Measurements from ENCODE around the gene H3-3A.

DNA sequence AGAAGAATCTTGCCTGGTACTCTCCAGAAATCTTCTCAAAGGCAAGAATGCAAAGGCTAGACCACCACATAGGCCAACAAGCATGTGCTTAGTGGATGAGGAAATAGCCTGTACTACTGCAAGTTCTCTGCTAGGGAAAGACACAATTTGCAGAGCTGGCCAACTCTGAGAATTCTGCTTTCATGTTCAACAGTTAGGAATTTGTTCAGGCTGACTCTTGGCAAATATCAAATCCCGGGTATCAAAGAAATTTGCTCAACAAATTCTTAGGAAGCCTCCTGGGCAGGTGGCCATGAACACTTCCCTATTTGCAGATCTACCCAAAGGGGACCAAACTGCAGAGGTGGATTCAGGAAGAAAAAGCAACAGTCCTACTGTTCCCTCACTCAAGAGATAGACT is 15.0 kb upstream of the H3-3A start:
- TF ChIP-seq, protein P1, sequence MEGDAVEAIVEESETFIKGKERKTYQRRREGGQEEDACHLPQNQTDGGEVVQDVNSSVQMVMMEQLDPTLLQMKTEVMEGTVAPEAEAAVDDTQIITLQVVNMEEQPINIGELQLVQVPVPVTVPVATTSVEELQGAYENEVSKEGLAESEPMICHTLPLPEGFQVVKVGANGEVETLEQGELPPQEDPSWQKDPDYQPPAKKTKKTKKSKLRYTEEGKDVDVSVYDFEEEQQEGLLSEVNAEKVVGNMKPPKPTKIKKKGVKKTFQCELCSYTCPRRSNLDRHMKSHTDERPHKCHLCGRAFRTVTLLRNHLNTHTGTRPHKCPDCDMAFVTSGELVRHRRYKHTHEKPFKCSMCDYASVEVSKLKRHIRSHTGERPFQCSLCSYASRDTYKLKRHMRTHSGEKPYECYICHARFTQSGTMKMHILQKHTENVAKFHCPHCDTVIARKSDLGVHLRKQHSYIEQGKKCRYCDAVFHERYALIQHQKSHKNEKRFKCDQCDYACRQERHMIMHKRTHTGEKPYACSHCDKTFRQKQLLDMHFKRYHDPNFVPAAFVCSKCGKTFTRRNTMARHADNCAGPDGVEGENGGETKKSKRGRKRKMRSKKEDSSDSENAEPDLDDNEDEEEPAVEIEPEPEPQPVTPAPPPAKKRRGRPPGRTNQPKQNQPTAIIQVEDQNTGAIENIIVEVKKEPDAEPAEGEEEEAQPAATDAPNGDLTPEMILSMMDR (IDR thresholded peaks at IDR 0.05; ENCODE audit: low read depth, low read length, missing input control) = no peak
- TF ChIP-seq, protein P2, sequence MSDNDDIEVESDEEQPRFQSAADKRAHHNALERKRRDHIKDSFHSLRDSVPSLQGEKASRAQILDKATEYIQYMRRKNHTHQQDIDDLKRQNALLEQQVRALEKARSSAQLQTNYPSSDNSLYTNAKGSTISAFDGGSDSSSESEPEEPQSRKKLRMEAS (IDR thresholded peaks at IDR 0.05) = no peak
- no peak for TF ChIP-seq TAF1 (conservative IDR thresholded peaks at IDR 0.05)
- no peak for TF ChIP-seq SP1 (IDR thresholded peaks at IDR 0.05)
- no peak for TF ChIP-seq YY1 (IDR thresholded peaks at IDR 0.05)
- TF ChIP-seq RXRA (IDR thresholded peaks at IDR 0.05) = no peak
- TF ChIP-seq, protein P3, sequence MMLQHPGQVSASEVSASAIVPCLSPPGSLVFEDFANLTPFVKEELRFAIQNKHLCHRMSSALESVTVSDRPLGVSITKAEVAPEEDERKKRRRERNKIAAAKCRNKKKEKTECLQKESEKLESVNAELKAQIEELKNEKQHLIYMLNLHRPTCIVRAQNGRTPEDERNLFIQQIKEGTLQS (IDR thresholded peaks at IDR 0.05) = no peak
- no peak for TF ChIP-seq FOXA1 (IDR thresholded peaks at IDR 0.05)
- no peak for TF ChIP-seq GABPA (IDR thresholded peaks at IDR 0.05 in 1 of 2, conservative IDR thresholded peaks at IDR 0.05 in 1 of 2)
- TF ChIP-seq, protein P4, sequence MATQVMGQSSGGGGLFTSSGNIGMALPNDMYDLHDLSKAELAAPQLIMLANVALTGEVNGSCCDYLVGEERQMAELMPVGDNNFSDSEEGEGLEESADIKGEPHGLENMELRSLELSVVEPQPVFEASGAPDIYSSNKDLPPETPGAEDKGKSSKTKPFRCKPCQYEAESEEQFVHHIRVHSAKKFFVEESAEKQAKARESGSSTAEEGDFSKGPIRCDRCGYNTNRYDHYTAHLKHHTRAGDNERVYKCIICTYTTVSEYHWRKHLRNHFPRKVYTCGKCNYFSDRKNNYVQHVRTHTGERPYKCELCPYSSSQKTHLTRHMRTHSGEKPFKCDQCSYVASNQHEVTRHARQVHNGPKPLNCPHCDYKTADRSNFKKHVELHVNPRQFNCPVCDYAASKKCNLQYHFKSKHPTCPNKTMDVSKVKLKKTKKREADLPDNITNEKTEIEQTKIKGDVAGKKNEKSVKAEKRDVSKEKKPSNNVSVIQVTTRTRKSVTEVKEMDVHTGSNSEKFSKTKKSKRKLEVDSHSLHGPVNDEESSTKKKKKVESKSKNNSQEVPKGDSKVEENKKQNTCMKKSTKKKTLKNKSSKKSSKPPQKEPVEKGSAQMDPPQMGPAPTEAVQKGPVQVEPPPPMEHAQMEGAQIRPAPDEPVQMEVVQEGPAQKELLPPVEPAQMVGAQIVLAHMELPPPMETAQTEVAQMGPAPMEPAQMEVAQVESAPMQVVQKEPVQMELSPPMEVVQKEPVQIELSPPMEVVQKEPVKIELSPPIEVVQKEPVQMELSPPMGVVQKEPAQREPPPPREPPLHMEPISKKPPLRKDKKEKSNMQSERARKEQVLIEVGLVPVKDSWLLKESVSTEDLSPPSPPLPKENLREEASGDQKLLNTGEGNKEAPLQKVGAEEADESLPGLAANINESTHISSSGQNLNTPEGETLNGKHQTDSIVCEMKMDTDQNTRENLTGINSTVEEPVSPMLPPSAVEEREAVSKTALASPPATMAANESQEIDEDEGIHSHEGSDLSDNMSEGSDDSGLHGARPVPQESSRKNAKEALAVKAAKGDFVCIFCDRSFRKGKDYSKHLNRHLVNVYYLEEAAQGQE (IDR thresholded peaks at IDR 0.05) = no peak

All from liver (tissue), 3 donors.